ENCODE data around the gene GPX2. TPM values are rescaled to one million over a fixed set of nuclear protein-coding genes. Genes with fewer than 3 reads are reported as not detected.

GPX2 gene
- total and polyA plus RNA-seq, 4 donors = 6.9 to 1,067 (median 325) TPM

DNA sequence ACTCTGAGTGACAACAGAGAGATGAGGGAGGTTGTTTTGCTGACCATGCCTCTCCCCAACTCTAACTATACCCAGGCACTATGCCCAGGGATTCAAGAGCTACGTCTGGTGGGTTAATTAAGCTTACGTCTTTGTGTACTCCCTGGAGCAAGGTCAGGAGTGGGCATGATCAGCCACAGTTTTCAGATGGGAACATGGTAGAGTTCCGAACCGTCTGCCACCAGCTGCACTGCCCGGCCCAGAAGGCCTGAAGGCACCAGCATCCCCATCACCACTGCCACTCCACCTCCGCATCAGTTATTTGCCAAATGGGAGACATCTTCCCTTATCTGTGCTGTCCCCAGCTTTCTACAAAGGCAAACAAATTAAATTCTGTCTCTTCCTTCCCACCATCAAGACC lies 11.1 kb upstream of the GPX2 start:
- Histone ChIP-seq H3K4me3 (ENCODE audit: low read depth in 1 of 3, low read length in 3 of 3) (no peak overlapping the region), H3K9ac (ENCODE audit: low read depth in 1 of 2, low read length in 2 of 2) (no peak overlapping the region), H3K4me1 (ENCODE audit: control insufficient read depth in 4 of 4, insufficient read depth in 4 of 4, low read length in 3 of 4) (peaks cover 3 to 6% (median 5%) of the 10 kb centered on the region in 4 donors), H3K27me3 (ENCODE audit: control insufficient read depth in 4 of 4, insufficient read depth in 4 of 4, low read length in 3 of 4) (no peaks in the 10 kb centered on the region), H3K36me3 (ENCODE audit: control insufficient read depth in 4 of 4, insufficient read depth in 3 of 4, low read depth in 1 of 4, low read length in 3 of 4) (peaks cover 0 to 2% (median 0%) of the 10 kb centered on the region in 4 donors), H3K27ac (ENCODE audit: low read depth in 1 of 2, low read length in 2 of 2) (no peak overlapping the region), H3K9me3 (ENCODE audit: control insufficient read depth in 4 of 4, low read length in 3 of 4) (no peaks in the 10 kb centered on the region)
- 97% methylated on average over 6 of the region's 6 CpGs for WGBS
- TF ChIP-seq EGR1 (IDR thresholded peaks at IDR 0.05; ENCODE audit: low read depth in 2 of 2) (no peak), JUND (IDR thresholded peaks at IDR 0.05) (no peak), GABPA (IDR thresholded peaks at IDR 0.05 in 1 of 2, conservative IDR thresholded peaks at IDR 0.05 in 1 of 2) (no peak), HNF4A (conservative IDR thresholded peaks at IDR 0.05) (no peak), FOXA1 (IDR thresholded peaks at IDR 0.05) (no peak), HNF4G (IDR thresholded peaks at IDR 0.05) (no peak), RAD21 (IDR thresholded peaks at IDR 0.05) (no peak), TAF1 (conservative IDR thresholded peaks at IDR 0.05) (no peak), YY1 (IDR thresholded peaks at IDR 0.05) (no peak)
- TF ChIP-seq, protein P1, sequence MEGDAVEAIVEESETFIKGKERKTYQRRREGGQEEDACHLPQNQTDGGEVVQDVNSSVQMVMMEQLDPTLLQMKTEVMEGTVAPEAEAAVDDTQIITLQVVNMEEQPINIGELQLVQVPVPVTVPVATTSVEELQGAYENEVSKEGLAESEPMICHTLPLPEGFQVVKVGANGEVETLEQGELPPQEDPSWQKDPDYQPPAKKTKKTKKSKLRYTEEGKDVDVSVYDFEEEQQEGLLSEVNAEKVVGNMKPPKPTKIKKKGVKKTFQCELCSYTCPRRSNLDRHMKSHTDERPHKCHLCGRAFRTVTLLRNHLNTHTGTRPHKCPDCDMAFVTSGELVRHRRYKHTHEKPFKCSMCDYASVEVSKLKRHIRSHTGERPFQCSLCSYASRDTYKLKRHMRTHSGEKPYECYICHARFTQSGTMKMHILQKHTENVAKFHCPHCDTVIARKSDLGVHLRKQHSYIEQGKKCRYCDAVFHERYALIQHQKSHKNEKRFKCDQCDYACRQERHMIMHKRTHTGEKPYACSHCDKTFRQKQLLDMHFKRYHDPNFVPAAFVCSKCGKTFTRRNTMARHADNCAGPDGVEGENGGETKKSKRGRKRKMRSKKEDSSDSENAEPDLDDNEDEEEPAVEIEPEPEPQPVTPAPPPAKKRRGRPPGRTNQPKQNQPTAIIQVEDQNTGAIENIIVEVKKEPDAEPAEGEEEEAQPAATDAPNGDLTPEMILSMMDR (IDR thresholded peaks at IDR 0.05; ENCODE audit: low read depth, low read length, missing input control) = no peak
- TF ChIP-seq, protein P2, sequence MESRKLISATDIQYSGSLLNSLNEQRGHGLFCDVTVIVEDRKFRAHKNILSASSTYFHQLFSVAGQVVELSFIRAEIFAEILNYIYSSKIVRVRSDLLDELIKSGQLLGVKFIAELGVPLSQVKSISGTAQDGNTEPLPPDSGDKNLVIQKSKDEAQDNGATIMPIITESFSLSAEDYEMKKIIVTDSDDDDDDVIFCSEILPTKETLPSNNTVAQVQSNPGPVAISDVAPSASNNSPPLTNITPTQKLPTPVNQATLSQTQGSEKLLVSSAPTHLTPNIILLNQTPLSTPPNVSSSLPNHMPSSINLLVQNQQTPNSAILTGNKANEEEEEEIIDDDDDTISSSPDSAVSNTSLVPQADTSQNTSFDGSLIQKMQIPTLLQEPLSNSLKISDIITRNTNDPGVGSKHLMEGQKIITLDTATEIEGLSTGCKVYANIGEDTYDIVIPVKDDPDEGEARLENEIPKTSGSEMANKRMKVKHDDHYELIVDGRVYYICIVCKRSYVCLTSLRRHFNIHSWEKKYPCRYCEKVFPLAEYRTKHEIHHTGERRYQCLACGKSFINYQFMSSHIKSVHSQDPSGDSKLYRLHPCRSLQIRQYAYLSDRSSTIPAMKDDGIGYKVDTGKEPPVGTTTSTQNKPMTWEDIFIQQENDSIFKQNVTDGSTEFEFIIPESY (IDR thresholded peaks at IDR 0.05) = no peak
- TF ChIP-seq, protein P3, sequence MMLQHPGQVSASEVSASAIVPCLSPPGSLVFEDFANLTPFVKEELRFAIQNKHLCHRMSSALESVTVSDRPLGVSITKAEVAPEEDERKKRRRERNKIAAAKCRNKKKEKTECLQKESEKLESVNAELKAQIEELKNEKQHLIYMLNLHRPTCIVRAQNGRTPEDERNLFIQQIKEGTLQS (IDR thresholded peaks at IDR 0.05) = no peak
- DNase-seq (ENCODE audit: low spot score) = no peak

DNA sequence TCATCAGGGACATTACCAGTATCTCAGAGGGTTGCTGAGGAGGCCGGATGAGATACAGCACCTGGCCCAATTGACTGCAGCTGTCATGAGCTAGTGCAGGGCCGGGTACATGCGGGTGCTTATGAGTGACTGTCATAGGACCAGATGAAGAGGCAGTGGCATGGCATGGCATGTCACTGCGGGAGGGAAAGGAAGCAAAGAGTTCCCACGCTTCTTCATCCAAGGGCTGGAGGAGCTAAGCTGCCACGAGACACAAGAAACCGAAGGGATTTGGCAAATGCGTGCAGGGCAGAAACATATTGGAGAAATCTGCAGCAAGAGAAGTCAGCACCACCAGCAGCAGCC lies 10.7 kb upstream of the GPX2 start:
- peaks cover 3 to 10% (median 8%) of the 10 kb centered on the region in 4 donors for H3K4me1 ChIP-seq (ENCODE audit: control insufficient read depth in 4 of 4, insufficient read depth in 4 of 4, low read length in 3 of 4)
- no peak overlapping the region for H3K4me3 ChIP-seq (ENCODE audit: low read depth in 1 of 3, low read length in 3 of 3)
- WGBS = 97% methylated on average over 8 of the region's 8 CpGs
- no peaks in the 10 kb centered on the region for H3K27me3 ChIP-seq (ENCODE audit: control insufficient read depth in 4 of 4, insufficient read depth in 4 of 4, low read length in 3 of 4)
- H3K9me3 ChIP-seq (ENCODE audit: control insufficient read depth in 4 of 4, low read length in 3 of 4) = no peaks in the 10 kb centered on the region
- no peak overlapping the region for H3K27ac ChIP-seq (ENCODE audit: low read depth in 1 of 2, low read length in 2 of 2)
- TF ChIP-seq HNF4G (IDR thresholded peaks at IDR 0.05) (no peak), TAF1 (conservative IDR thresholded peaks at IDR 0.05) (no peak), JUND (IDR thresholded peaks at IDR 0.05) (no peak), YY1 (IDR thresholded peaks at IDR 0.05) (no peak)
- TF ChIP-seq, protein P2 (IDR thresholded peaks at IDR 0.05) = no peak
- H3K9ac ChIP-seq (ENCODE audit: low read depth in 1 of 2, low read length in 2 of 2) = no peak overlapping the region
- DNase-seq (ENCODE audit: low spot score) = no peak
- peaks cover 0 to 2% (median 0%) of the 10 kb centered on the region in 4 donors for H3K36me3 ChIP-seq (ENCODE audit: control insufficient read depth in 4 of 4, insufficient read depth in 3 of 4, low read depth in 1 of 4, low read length in 3 of 4)
